A549 treated with CpdA at 1 μM for 4 hours (cell line): ENCODE results near the gene COL25A1. TPM values are rescaled to one million over a fixed set of nuclear protein-coding genes. Genes with fewer than 3 reads are reported as not detected.

Experiments
- total RNA-seq: library from RNA; stranded (reverse); fragments of 200-300 nt; extraction: Qiagen RNA extraction; gene quantifications from 5 replicates; pipeline ENCODE4 v1.2.3, GENCODE V29; 2022; ENCODE audit warnings: low read depth

The COL25A1 gene
- not detected in 5 replicates for total RNA-seq

DNA sequence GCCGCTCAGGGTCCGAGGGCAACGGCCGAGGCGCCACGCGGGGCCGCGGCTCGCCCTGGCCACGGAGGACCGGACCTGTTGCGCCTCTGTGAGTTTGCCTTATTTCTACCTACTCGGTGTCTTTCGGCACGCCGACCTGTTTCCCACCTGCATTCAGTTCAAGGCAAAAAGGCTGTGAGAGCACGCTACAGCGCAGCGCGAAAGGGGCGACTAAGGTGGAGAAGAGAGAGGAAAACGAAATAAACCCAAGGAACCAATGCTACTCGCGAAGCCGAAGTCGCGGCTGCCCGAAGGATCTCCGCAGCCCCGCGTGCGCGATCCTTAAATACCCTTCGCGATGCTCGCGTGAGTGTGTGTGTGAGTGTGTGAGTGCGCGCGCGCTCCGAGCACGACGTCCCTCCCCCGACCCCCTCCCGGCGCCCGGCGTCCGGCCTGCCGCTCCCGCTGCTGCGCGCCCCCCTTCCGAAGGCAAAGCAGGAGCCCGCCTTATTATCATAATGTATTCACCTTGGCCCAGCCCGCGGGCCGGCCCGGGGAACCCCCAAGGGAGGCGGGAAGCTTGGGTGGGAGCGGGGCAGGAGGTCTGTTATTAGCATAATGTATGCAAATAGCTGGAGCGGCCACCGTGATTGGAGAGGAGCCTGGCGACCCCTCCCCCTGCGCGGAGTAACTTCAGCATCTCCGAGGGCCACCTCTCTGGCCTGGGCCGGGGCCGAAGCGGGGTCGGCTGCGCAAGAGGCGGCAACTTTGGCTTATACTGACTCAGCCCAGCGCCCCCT is at the start of gene COL25A1:
TSS of gene COL25A1 (minus strand) at position 298 of the 779 bp plus-strand sequence.

DNA sequence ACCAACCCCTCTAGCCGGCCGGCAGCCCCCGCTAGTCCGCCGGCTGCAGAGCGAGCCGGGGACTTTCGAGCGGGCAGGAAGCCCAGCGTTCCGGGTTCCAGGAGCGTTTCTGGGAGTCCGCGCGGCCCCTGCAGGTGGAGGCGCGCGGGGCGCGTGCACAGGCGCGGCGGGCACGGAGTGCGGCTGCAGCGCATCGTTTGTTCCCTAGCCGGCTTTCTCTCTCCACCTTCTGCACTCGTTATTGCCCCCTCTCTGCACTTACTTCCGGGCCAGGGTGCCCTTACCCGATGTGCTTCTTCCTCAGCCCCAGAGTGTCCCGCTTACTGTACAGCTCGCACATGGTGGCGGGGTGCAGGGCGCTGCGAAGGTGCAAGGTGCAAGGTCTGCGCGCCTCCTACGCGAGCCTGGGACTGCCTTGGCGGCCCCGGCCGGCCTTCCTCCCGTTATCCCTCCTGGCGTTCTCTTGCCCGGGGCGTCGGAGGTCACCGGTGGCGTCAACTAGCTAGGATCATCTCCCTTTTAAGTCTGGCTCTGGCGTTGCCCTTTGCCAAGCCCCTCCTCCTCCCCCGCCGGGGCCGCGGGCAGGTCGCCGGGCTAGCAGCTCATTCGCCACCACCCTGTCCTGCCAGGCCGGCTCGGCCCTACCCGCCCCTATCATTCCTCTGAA is 539.8 kb downstream of the COL25A1 start, which contains the start of gene ETNPPL:
TSS of gene ETNPPL (minus strand) at position 495 of the 667 bp plus-strand sequence. CDS start at position 340, 155 bp downstream.

Other genes starting within 250 kb of the COL25A1 start
- gene SEC24B, start 131.2 kb upstream of the COL25A1 start, total RNA-seq = 15.1 to 21.6 TPM (median 19.2 TPM) in 5 replicates